GM19328 (cell line): Measurements from ENCODE around the gene RFX2.
"Not testable (repeated sequence)": the region's sequence is repeated elsewhere in the genome, so short reads cannot be mapped to it uniquely, and the experiment has no call there.

Experiments used
- ATAC-seq: cut with Tn5 transposase; IDR thresholded peaks from one replicate; pipeline ENCODE4 v1.9.1; 2021; ENCODE audit warnings: mild to moderate bottlenecking, moderate library complexity; ENCODE audit not compliant: unreplicated experiment

Gene RFX2

GRCh38 chr19:6041991-6042481 lies 68.3 kb downstream of the RFX2 start:
- no peak for ATAC-seq

- ATAC-seq = no peak
Measured at GRCh38 chr19:6041071-6041470, 69.2 kb downstream of the RFX2 start.

DNA sequence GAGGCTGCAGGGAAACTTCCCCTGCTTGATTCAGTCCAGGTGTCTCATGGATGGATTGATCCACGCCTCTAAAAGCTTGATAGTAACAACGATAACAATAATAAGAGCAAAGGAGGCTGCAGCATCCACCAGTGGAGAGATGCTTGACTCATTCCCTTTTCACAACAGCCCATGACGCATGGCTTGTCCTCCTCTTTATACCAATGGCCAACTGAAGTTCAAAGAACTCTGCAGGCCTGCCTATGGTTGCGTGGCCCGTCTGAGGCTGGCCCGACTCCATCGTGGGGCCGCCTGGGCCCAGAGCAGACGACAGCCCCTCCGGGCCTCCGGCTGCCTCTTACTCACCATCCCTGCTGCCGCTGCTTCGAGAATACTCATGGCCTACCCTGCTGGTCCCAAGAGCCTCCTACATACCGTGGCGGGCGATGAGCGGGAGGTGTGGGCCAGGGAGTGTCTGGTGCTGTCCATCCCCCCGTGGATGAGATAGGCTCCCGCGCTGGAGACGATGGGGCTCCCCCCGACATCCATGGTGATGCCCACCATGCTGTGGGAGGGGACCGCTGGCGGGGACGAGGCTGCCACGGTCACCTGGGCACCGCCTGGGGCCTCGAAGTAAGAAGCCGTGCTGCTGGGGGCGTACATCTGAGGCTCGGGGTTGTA lies 70.6 kb downstream of the RFX2 start:
- no peak for ATAC-seq

DNA sequence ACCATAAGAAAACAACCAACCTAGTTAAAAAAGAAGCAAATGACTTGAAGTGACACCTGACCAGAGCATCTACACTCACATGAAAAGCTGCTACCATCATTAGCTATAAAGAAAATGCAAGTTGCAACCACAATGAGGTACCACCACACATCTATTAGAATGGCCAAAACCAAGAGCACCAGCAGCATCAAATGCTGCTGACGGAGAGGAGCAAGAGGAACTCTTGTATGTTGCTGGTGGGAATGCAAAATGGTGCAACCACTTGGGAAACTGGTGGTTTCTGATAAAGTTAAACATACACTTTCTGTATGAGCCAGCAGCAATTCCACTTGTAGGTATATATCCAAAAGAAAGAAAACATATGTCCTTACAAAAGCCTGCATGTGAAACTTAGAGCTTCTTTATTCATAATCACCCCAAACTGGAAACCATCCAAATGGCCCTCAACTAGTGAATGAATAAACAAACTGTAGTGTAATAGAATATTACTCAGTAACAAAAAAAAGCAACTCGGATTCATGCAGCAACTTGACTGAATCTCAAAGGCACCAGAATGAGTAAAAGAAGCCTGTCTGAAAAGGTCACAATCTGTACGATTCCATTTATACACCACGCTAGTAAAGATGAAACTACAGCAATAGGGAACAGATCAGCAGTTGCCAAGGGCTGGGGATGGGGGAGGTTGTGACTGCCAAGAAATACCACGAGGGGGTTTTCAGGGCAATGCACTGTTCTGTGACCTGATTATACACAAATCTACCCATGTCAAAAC lies 71.5 kb downstream of the RFX2 start:
- ATAC-seq = no peak

DNA sequence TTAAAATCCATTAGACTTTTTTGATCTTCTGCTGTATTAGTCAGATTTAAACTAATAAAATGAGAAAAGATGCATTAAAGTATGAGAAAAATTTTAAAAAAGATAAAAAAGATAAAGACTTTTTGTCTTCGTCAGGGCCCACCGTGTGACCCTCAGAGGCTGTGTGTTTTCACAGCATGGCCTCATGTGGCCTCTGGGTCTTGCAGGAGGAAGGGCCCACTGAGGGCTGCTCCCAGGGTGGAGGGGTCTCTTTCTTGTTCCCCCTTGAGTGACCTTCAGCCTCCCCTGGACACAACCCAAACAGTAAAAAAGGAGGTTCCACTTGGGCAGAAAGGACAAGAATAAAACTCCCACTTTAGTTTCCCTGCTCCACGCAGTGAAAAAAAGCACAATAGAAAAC lies 75.3 kb downstream of the RFX2 start:
- no peak for ATAC-seq

DNA sequence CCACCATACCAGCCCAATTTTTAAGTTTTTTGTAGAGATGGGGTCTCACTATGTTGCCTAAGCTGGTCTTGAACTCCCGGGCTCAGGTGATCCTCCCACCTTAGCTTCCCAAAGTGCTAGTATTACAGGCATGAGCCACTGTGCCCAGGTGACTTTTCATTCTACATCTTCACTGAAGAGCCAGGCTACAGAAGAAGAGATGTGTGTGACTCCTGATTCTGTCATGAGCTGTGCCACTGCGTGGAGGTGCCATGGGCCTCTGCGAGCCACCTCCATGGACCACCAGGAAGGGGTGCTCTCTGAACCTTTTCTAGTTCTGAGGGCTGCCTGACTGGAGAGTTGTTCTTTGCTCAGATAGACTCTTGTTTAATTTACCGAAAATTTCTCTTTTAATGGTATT lies 75.8 kb downstream of the RFX2 start:
- ATAC-seq = no peak

DNA sequence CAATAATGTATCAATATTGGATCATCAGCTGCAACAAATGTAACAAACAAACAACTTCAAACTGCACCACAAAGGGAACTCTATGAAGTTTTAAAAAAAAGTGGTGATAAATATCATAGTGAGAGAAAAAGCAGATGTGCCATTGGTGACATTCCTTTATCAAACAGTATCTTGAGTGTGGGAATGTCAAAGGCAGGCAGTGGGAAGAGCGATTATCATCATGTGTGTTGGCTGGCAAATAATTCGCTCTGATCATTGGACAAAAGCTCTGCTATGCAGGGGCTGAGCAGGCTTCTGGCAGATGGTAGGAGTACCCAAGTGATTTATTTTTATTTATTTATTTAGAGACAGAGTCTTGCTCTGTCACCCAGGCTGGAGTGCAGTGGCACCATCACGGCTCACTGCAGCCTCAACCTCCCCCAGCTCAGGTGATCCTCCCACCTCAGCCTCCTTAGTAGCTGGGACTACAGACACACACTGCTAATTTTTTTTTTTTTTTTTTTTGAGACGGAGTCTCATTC lies 76.5 kb downstream of the RFX2 start:
- no peak for ATAC-seq

DNA sequence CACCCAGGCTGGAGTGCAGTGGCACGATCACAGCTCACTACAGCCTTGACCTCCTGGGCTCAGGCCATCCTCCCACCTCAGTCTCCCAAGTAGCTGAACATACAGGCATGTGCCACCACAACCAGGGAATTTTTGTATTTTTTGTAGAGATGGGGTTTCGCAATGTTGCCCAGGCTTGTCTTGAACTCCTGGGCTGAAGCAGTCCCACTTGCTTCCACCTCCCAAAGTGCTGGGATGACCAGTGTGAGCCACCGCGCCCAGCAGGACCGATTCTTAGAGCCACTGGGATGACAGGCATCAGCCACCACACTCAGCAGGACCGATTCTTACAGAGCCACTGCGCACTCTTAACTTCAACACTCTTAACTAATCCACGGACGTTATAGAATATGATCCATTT lies 77.5 kb downstream of the RFX2 start:
- ATAC-seq = no peak

- no peak for ATAC-seq
Measured at GRCh38 chr19:6032381-6032780, 77.9 kb downstream of the RFX2 start.

DNA sequence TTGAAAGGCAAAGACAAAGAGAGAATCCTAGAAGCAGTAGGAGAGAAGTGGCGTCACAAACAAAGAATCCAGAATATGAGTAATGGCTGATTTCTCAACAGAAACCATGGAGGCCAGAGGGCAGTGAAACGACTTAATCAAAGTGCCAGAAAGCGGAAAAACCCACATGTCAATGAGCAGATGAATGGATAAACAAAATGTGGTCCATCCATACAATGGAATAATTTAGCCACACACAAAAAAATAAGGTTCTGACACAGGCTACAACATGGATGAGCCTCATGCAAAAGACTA lies 80.1 kb downstream of the RFX2 start:
- ATAC-seq = no peak

DNA sequence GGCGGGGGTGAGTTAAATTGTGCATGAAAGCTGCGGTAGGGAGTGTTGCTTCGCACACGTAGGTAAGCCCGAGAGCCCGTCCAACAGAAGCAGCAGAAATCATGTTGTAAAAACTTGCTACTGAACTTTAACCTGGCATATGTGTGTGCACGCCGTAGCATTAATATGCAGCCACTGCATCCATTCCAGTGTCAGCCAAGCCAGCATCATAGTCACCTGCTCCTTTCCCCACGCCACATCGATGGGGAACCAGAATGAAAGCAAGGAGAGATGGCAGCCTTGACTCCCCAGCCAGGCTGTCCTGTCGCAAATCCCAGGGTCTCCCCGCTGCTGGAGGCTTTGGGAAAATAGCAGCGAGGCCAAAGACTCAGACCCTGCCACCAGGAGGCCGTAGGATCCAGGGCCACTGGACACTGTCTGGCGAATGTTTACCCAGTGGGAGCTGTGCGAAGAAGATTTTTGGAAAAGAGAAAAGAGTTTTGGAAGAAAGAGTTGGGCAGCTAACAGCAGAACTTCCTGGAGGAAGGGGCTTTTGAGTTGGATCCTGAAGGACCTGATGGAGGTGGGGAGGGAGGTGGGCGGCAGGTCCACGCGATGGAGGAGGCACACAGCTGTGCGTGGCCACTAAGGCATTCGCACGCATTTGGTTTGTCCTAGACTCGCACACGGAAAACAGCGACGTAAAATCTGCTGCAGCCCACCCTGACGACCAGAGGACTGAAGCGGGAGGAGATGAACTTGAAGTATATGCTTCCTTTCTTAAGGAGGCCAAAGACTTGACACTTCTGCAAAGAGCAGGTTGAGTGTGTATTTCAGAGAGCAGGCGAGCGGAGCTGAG lies 83.7 kb downstream of the RFX2 start:
- no peak for ATAC-seq

DNA sequence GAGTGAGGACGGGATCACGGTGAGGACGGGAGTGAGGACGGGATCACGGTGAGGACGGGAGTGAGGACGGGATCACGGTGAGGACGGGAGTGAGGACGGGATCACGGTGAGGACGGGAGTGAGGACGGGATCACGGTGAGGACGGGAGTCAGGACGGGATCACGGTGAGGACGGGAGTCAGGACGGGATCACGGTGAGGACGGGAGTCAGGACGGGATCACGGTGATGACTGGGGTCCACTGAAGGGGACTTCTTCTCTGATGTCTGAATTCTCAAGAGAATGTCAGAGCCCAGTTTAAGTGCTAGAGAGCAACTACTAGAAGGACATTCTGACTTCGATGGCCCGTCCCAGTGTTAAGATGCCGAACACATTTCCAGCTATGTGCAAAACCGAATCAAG lies 85.5 kb downstream of the RFX2 start:
- ATAC-seq = not testable (repeated sequence)

- ATAC-seq = no peak
Measured at GRCh38 chr19:6023936-6024335, 86.4 kb downstream of the RFX2 start.

GRCh38 chr19:6023085-6023682 lies 87.1 kb downstream of the RFX2 start:
- ATAC-seq = no peak

DNA sequence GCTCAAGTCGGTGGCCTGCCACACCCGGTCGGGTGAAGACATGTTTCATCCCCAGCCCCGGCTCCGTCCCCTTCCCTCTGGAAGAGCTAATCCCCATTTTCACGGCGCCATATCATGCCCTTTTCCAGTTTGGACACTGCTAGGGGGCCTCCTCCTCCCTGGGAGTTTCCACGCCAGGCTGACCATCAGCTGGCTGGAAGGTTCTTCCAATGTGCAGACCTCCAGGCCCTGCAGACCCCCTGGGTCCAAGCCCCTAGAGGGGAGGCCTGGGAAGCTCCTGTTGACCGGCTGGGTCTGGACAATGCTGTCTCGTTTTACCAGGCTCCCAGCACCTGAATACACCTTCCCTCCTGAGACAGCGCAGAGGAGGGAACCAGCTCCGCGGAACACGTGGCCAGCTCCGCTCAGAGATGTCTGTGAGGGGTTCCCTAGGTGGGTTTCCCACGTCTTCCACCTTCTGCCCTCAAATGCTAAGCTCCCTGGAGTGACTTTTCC lies 87.7 kb downstream of the RFX2 start:
- no peak for ATAC-seq

DNA sequence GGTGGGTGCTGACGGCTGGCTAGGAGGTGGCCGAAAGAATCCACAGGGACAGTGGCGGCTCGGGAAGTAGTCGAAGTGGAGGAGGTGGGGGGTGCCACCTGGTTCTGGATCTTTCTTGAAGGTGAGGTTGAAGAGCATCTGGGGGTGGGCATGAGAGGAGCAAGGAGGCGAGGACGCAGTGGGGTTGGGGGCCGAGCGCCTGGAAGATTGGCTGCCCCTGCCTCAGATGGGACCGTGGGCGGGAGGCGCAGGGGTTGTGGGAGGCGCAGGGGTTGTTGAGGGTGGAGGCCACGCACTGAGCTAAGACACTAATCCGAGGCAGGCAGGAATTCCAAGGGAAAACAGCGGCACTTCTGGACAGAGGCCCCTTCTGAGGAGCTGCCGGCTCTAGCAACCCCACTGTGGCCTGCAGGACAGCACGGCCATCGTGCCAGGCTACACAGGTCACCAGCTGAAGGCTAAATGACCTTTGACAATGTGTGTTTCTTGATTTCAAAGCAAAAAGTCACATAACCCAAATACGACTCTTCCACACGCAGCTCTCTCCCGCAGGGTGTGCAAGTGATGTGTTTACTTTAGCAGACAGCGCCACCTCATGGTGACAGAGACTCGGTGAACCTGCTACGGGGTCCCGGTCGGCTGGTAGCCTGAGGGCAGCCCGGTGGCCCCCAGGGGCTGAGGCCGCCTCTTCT lies 88.3 kb downstream of the RFX2 start:
- no peak for ATAC-seq

GRCh38 chr19:6020972-6021805 lies 89.1 kb downstream of the RFX2 start:
- no peak for ATAC-seq

- no peak for ATAC-seq
Measured at GRCh38 chr19:6020166-6020882, 90.0 kb downstream of the RFX2 start.

DNA sequence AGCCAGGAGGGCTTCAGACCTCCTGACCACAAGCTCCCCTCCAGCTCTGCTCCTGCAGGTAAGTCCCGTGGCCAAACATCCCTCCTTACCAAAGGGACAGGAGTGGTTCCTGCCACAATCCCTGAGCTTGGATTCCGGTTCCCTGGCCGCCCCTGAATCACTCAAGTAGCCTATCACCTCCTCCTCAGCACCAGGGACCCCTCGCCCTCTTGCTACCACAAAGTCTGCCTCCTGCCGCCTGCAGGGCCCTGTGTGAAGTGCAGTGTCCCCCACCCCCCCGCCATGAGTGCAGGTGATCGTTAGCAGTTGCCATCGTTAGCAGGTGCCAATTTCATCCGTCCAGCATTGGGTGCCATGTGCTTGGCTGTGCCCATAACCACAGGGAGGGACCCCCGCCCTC lies 91.5 kb downstream of the RFX2 start:
- no peak for ATAC-seq
